GM04503 (cell line): ENCODE results near the gene ZNF804A.

Experiments used
- DNase-seq: peaks from one replicate; pipeline ENCODE4 v3.0.0-alpha.2; 2012; ENCODE audit warnings: low read depth

Gene ZNF804A

GRCh38 chr2:184598316-184599053, at the start of gene ZNF804A:
ZNF804A (plus strand) TSS chr2:184598529; CDS start chr2:184598960, 431 bp downstream.
- DNase-seq: no peak

DNA sequence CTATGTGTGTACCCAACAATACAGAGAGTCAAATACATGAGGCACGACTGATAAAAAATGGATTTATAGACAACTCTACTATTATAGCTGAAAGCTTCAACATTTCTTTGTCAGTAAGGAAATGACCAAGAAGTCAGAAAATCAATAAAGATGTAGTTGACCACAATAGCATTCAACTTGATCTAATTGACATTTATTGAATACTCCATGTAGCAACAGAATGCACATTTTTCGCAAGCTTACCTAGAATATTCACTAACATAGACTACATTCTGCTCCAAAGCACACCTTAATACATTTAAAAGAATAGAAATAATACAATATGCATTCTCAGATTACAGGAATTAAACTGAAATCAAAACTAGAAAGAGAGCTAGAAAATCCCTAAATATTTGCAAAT, 49.2 kb upstream of the ZNF804A start:
- no peak for DNase-seq

DNA sequence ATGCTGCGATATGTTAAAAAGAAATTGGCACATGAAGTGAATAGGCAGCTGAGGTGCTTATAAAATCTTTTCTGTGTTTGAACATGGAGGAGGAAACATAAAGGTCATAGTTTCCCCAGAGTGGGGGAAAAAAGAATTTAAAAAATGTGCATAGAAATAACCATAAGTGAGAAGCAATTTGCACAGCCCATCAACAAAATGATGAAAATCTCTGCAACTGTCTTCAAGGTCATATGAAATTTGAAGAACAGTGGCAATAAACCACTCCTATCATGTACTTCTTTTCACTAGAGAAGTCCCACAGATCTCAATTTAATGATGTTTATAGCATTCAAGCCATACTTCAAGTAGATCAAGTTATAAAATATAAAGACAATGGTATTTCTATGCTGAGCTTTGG, 46.7 kb upstream of the ZNF804A start:
- DNase-seq: no peak

GRCh38 chr2:184554736-184555135, 43.6 kb upstream of the ZNF804A start:
- no peak for DNase-seq

DNA sequence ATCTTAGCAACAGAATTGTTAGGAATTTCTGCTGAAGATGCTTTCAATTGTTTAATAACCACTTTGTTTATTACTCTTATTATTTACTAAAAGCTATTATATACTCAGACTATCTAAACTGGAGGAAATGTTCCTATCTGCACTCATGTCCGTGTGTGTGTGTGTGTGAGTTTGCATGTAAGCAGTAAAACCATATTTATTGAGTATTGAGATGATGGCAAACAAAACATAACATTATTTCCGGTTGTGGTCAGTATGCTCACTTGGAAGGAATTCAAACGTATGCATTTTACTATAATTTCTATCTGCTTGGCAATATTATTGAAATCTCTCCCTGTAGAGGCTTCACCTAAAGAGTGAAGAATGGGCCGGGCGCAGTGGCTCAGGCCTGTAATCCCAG, 43.0 kb upstream of the ZNF804A start:
- no peak for DNase-seq

DNA sequence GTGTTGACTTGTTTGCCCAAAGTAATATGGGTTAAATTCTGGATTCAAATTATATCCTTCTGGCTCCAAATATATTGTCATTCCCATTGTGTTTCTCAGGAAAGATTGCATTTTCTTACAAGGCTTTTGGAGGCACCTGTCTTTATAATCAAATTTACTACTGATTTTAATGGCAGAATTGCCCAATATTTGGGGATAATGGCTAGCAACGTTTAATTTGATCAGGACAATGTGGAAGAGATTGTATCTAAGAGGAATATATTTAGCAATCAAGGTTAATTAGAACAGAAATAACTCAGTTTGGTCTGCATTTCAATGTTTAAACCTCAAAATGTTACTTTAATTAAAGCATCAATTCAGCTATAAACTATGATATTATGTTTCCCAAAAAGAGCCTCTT, 41.7 kb upstream of the ZNF804A start:
- DNase-seq: no peak

- no peak for DNase-seq
These were observed 39.4 kb upstream of the ZNF804A start for GRCh38 chr2:184558713-184559464.

- DNase-seq: no peak
These were observed 37.7 kb upstream of the ZNF804A start for GRCh38 chr2:184560603-184561002.

GRCh38 chr2:184562532-184562931, 35.8 kb upstream of the ZNF804A start:
- DNase-seq: no peak

DNA sequence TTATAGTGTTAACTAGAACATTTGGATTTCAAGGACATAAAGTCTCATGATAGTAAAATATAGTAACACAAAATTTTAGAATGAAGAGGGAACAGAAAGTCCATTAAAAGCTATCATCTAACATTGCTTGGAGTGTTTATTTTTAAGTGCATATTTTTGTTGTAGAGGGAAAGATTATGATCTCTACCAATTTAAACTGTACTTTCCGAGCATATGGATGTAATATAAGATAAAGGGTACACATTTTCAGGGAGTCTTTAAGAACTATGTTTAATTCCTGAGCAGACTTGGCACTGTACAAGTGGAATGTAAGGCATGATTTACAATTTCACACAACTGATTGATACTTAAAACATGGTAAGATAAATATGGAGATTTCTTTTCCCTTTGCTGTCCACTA, 34.2 kb upstream of the ZNF804A start:
- DNase-seq: no peak

DNA sequence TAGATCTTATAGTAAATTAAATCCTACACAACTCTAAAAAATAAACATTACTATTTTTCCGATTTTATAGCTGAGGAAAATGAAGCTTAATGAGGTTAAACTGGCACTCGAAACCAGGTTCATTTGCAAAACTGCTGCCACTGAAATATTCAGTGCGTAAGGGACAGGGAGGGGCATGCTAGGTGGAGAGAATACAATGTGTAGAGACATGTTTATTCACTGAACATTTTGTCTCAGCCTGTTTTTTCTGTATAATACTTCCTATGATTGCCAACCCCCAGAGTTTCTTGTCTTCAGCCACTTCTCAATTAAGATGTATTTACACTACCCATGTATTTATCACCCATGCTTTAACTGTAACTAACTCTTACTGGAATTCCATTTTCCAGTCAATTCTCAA, 31.6 kb upstream of the ZNF804A start:
- no peak for DNase-seq

DNA sequence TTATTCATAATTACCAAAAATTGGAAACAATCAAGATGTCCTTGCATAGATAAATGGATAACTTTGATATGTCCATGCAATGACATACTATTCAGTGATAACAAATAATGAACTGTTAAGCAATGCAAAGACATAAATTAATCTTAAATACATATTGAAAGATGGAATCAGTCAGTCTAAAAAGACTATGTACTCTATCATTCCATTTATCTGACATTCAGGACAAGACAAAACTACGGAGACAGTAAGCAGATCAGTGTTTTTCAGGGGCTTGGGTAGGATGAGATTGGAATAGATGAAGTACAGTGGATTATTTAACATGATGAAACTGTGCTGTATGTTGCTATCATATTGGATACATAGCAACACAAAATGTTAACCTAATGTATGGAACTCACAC, 21.3 kb upstream of the ZNF804A start:
- no peak for DNase-seq

GRCh38 chr2:184577743-184578142, 20.6 kb upstream of the ZNF804A start:
- DNase-seq: no peak

DNA sequence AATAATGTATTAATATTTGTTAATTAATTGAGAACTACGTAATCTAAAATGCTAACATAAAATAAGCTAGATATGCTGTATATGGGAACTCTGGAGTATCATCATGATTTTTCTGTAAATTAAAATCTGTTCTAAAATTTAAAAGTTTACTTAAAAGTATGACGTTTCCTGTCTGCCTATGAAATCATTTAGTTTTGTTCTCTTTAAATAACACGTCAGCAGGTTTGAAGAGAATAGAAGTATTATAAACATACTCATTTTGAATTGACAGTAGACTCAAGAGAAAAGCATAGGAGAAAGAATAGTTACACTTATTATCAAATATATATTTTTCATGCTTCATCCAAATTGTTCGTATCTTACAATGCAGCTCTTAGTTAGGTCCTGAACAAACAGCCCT, 19.1 kb upstream of the ZNF804A start:
- DNase-seq: no peak

- DNase-seq: no peak
These were observed 16.9 kb upstream of the ZNF804A start for GRCh38 chr2:184581391-184581790.

DNA sequence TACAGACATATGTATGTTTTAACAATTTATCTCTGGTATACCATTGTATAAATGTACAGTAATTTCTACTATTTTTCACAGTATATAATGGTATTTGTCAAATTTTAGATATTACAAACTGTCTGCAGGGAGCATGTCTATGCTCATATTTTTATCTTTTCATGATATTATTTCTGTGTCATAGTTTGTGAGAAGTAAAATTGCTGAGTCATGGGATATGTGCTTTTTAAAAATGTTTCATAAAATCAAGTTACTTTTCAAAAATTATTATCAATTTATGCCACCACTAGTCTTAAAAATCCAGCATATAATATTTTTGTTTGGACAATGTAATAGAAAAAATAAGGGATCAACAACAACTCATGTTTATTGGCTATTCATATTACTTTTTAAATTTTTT, 9.1 kb upstream of the ZNF804A start:
- no peak for DNase-seq

DNA sequence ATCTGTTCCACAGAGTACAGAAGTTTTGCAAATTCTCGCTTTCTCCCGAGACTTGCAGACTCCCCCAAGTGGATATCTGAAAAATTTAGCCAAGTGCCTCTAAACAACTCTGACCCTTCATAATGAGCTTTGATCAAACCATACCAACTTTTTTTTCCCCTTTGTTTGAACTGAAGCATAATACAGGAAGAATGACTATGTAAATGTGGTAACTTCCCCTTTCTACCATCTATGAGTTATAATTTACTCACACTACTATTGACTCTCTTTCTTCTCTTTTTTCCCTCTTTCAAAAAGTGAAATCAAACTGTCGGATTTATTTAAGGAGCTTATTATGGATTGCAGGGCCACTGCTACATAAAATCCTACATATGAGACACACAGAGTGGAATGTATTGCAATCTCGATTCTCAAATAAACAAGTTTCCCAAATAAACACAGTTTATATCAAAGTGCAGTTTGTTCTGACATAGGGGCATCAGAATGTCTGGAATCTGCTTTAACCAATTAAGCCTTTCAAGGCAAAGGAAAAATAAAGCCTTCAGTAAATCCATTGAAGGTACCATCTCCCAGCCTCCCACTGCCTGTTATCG, 1.4 kb upstream of the ZNF804A start:
- peak; percentile 1 for DNase-seq

- DNase-seq: no peak
These were observed 748 bp upstream of the ZNF804A start for GRCh38 chr2:184597571-184597991.

- DNase-seq: no peak
These were observed 370 bp upstream of the ZNF804A start for GRCh38 chr2:184598002-184598315.

- no peak for DNase-seq
These were observed 934 bp downstream of the ZNF804A start for GRCh38 chr2:184599054-184599871.

DNA sequence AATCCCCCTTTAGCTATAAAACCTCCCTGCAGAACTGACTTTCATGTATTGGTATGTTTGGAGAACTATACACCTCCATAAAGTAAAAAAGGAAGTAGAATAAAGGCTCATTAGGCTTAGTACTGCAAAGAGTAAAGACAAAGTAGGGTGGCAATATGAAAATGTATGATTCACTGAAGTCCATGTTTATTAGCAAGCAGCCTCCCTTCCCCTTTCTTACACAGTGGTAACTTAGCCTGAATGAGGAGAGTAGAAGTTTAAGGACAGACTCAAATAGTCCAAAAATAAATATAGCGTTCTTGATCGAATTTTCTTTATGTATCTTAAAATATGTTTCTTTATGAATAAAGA, 1.5 kb downstream of the ZNF804A start:
- no peak for DNase-seq

- no peak for DNase-seq
These were observed 4.4 kb downstream of the ZNF804A start for GRCh38 chr2:184602734-184603133.

DNA sequence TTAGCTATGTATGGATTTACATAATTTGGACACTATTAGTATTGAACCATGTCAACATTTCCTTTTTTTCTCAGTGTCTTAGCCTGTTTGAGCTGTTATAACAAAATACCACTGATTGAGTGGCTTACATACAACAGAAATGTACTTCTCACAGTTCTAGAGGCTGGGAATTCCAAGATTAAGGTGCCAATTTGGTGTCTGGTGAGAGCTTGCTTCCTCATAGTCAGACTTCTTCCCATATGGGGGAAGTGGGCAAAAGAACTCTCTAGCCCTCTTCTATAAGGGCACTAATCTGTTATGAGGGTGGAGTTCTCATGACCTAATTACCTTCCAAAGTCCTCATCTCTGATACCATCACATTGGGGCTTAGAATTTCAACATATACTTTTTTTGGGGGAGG, 12.6 kb downstream of the ZNF804A start:
- DNase-seq: no peak
